Activated T-cell treated with anti-CD3 and anti-CD28 coated beads, Interleukin-2, amount 50 U/mL, for 4 hours (primary cell): ENCODE data around the gene ST6GALNAC2. TPM values are rescaled to one million over a fixed set of nuclear protein-coding genes. Genes with fewer than 3 reads are reported as not detected.
"Not testable (repeated sequence)": the region's sequence is repeated elsewhere in the genome, so short reads cannot be mapped to it uniquely, and the experiment has no call there.

Experiments
- ATAC-seq, 2 donors: fragments of 200-7000 bp; cut with Tn5 transposase; one replicate each; pipeline ENCODE4 v1.10.0; 2021
- DNase-seq: peaks from one replicate; pipeline ENCODE4 v3.0.0-alpha.2; 2020
- H3K27me3 Mint-ChIP-seq: one replicate; pipeline ENCODE4 v1.8.0; 2021; ENCODE audit warnings: low read depth, mixed read lengths
- H3K36me3 Mint-ChIP-seq: one replicate; pipeline ENCODE4 v1.8.0; 2022; ENCODE audit warnings: mixed read lengths; ENCODE audit not compliant: insufficient read depth
- H3K4me1 Mint-ChIP-seq: one replicate; pipeline ENCODE4 v1.8.0; 2021; ENCODE audit warnings: low read depth, mixed read lengths
- H3K4me3 Mint-ChIP-seq: one replicate; pipeline ENCODE4 v1.8.0; 2021; ENCODE audit warnings: mild to moderate bottlenecking, moderate library complexity, mixed read lengths
- H3K9me3 Mint-ChIP-seq: one replicate; pipeline ENCODE4 v1.8.0; 2021; ENCODE audit warnings: mixed read lengths
- total RNA-seq, 3 donors: library from RNA; stranded (reverse); gene quantifications; one replicate each; pipeline ENCODE4 v1.2.1, GENCODE V29; 2021

Gene ST6GALNAC2
- total RNA-seq, 3 donors from 2014 or later = not detected

GRCh38 chr17:76530095-76530723 is 55.5 kb downstream of the ST6GALNAC2 start:
- no peaks in the 10 kb centered on the region for H3K9me3 Mint-ChIP-seq
- H3K27me3 Mint-ChIP-seq = peaks cover 2% of the 10 kb centered on the region
- ATAC-seq (no peak), DNase-seq (no peak)
- H3K4me3 Mint-ChIP-seq = no peak overlapping the region
- no peaks in the 10 kb centered on the region for H3K36me3 Mint-ChIP-seq
- peaks cover 20% of the 10 kb centered on the region for H3K4me1 Mint-ChIP-seq

- Mint-ChIP-seq H3K27me3 (peaks cover 2% of the 10 kb centered on the region), H3K9me3 (no peaks in the 10 kb centered on the region), H3K4me1 (peaks cover 22% of the 10 kb centered on the region), H3K4me3 (no peak overlapping the region), H3K36me3 (no peaks in the 10 kb centered on the region)
- DNase-seq (no peak), ATAC-seq (no peak)
Observed at GRCh38 chr17:76529224-76530094, 56.2 kb downstream of the ST6GALNAC2 start.

GRCh38 chr17:76528528-76529223 is 57.0 kb downstream of the ST6GALNAC2 start:
- DNase-seq (no peak), ATAC-seq (peak in 1 of 2 donors; percentile 38)
- Mint-ChIP-seq H3K9me3 (no peaks in the 10 kb centered on the region), H3K36me3 (no peaks in the 10 kb centered on the region), H3K4me1 (peaks cover 24% of the 10 kb centered on the region), H3K4me3 (peak overlapping the region; percentile 8), H3K27me3 (peaks cover 2% of the 10 kb centered on the region)

- DNase-seq = no peak
- H3K4me1 Mint-ChIP-seq = peaks cover 28% of the 10 kb centered on the region
- peak overlapping the region; percentile 57 for H3K4me3 Mint-ChIP-seq
- peaks cover 2% of the 10 kb centered on the region for H3K27me3 Mint-ChIP-seq
- H3K36me3 Mint-ChIP-seq = no peaks in the 10 kb centered on the region
- no peaks in the 10 kb centered on the region for H3K9me3 Mint-ChIP-seq
- ATAC-seq = peak; percentile 14 to 17
Observed at GRCh38 chr17:76528156-76528527, 57.5 kb downstream of the ST6GALNAC2 start.

- Mint-ChIP-seq H3K4me3 (peak overlapping the region; percentile 19), H3K4me1 (peaks cover 31% of the 10 kb centered on the region), H3K36me3 (no peaks in the 10 kb centered on the region), H3K9me3 (no peaks in the 10 kb centered on the region), H3K27me3 (peaks cover 2% of the 10 kb centered on the region)
- peak; percentile 46 to 55 for ATAC-seq
- DNase-seq = peak; percentile 25
Observed at GRCh38 chr17:76527430-76528111, 58.1 kb downstream of the ST6GALNAC2 start.

- Mint-ChIP-seq H3K4me1 (peaks cover 31% of the 10 kb centered on the region), H3K4me3 (peak overlapping the region; percentile 19)
- not testable (repeated sequence) for H3K36me3 Mint-ChIP-seq, DNase-seq, H3K9me3 Mint-ChIP-seq, H3K27me3 Mint-ChIP-seq, ATAC-seq
Observed at GRCh38 chr17:76527016-76527415, 58.6 kb downstream of the ST6GALNAC2 start.

- H3K4me3 Mint-ChIP-seq, H3K9me3 Mint-ChIP-seq, H3K27me3 Mint-ChIP-seq, DNase-seq, ATAC-seq, H3K36me3 Mint-ChIP-seq: not testable (repeated sequence)
- H3K4me1 Mint-ChIP-seq = peaks cover 30% of the 10 kb centered on the region
Observed at GRCh38 chr17:76525513-76525833, 60.2 kb downstream of the ST6GALNAC2 start.

- no peaks in the 10 kb centered on the region for H3K9me3 Mint-ChIP-seq
- peaks cover 2% of the 10 kb centered on the region for H3K27me3 Mint-ChIP-seq
- ATAC-seq (no peak), DNase-seq (no peak)
- no peak overlapping the region for H3K4me3 Mint-ChIP-seq
- no peaks in the 10 kb centered on the region for H3K36me3 Mint-ChIP-seq
- peaks cover 26% of the 10 kb centered on the region for H3K4me1 Mint-ChIP-seq
Observed at GRCh38 chr17:76524598-76525512, 60.8 kb downstream of the ST6GALNAC2 start.

- Mint-ChIP-seq H3K4me3 (peak overlapping the region; percentile 31), H3K36me3 (no peaks in the 10 kb centered on the region), H3K4me1 (peaks cover 22% of the 10 kb centered on the region), H3K27me3 (peaks cover 2% of the 10 kb centered on the region), H3K9me3 (no peaks in the 10 kb centered on the region)
- ATAC-seq (peak; percentile 90), DNase-seq (peak; percentile 78)
Observed at GRCh38 chr17:76523084-76524037, 62.3 kb downstream of the ST6GALNAC2 start.

GRCh38 chr17:76521683-76522082 is 64.0 kb downstream of the ST6GALNAC2 start:
- H3K9me3 Mint-ChIP-seq, H3K27me3 Mint-ChIP-seq, H3K36me3 Mint-ChIP-seq, H3K4me3 Mint-ChIP-seq, DNase-seq, ATAC-seq: not testable (repeated sequence)
- H3K4me1 Mint-ChIP-seq = peaks cover 21% of the 10 kb centered on the region

GRCh38 chr17:76521262-76521661 is 64.4 kb downstream of the ST6GALNAC2 start:
- Mint-ChIP-seq H3K4me3 (no peak overlapping the region), H3K9me3 (no peaks in the 10 kb centered on the region), H3K27me3 (no peaks in the 10 kb centered on the region), H3K36me3 (no peaks in the 10 kb centered on the region), H3K4me1 (peaks cover 25% of the 10 kb centered on the region)
- ATAC-seq (no peak), DNase-seq (no peak)

- H3K4me3 Mint-ChIP-seq = no peak overlapping the region
- no peaks in the 10 kb centered on the region for H3K36me3 Mint-ChIP-seq
- H3K27me3 Mint-ChIP-seq = no peaks in the 10 kb centered on the region
- no peak for ATAC-seq
- DNase-seq = no peak
- H3K9me3 Mint-ChIP-seq = no peaks in the 10 kb centered on the region
- peaks cover 40% of the 10 kb centered on the region for H3K4me1 Mint-ChIP-seq
Observed at GRCh38 chr17:76519048-76519966, 66.4 kb downstream of the ST6GALNAC2 start.
